ENCODE results near the gene PLSCR3.

Gene PLSCR3

DNA sequence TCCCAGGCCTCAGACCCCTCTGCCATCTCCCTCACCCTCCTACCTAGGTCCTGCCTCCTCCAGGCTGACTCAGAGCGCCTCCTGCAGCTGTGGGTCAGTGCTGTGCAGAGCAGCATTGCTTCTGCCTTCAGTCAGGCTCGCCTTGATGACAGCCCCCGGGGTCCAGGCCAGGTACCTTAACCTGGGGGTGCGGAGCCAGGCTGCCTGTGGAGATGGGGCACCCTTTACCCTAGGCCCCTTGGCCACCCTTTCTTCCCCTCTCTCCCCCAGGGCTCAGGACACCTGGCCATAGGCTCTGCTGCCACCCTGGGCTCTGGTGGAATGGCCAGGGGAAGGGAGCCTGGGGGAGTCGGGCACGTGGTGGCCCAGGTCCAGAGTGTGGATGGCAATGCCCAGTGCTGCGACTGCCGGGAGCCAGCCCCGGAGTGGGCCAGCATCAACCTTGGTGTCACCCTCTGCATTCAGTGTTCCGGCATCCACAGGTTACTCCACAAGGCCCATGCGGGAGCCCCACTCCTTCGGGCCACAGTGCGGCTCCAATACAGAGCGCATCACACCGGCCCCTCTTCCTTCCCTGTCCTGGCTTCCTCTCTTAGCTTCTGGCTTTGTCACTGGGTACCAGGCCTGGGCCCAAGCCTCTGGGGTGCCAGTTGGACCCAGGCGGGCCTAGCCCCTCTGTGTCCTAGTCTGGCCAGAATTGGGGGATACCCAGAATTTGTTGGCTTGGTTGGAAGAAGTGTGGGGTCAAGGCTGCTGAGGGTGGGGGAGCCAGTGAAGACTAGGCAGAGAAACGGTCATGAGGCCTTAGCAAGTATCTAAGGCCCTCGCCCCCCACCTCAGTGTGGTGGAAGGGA lies 47.3 kb downstream of the PLSCR3 start:
- Histone ChIP-seq H3K27me3 (ENCODE audit: control insufficient read depth, insufficient read depth, low read length) (peaks cover 3% of the 10 kb centered on the region), H3K36me3 (ENCODE audit: control insufficient read depth, insufficient read depth, low read length) (no peaks in the 10 kb centered on the region), H3K27ac (ENCODE audit: low read depth, low read length) (no peak overlapping the region), H3K4me3 (ENCODE audit: low read depth, low read length) (no peak overlapping the region), H3K9me3 (ENCODE audit: control insufficient read depth, insufficient read depth, low read length) (no peaks in the 10 kb centered on the region), H3K9ac (ENCODE audit: low read depth, low read length) (no peak overlapping the region), H3K4me1 (ENCODE audit: control insufficient read depth, insufficient read depth, low read length) (peaks cover 9% of the 10 kb centered on the region)

DNA sequence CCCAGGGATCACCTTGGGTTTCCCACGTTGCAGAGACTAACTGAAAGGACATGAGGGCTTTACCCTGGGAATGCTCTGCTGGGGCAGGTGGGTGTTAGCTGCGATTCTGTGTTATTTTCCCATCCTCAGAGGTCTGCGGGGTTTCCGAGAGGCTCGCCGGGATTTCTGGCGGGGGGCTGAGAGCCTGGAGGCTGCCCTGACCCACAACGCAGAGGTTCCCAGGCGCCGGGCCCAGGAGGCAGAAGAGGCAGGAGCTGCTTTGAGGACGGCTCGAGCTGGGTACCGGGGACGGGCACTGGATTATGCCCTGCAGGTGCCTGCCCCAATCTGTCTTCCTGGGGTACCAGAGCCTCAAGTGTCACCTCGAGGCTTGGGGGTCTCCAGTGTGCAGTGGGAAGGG lies 51.1 kb downstream of the PLSCR3 start:
- no peak overlapping the region for H3K27ac ChIP-seq (ENCODE audit: low read depth, low read length)
- no peak overlapping the region for H3K9ac ChIP-seq (ENCODE audit: low read depth, low read length)
- H3K4me1 ChIP-seq (ENCODE audit: control insufficient read depth, insufficient read depth, low read length): no peaks in the 10 kb centered on the region
- H3K36me3 ChIP-seq (ENCODE audit: control insufficient read depth, insufficient read depth, low read length): no peaks in the 10 kb centered on the region
- H3K9me3 ChIP-seq (ENCODE audit: control insufficient read depth, insufficient read depth, low read length): no peaks in the 10 kb centered on the region
- H3K4me3 ChIP-seq (ENCODE audit: low read depth, low read length): no peak overlapping the region
- no peaks in the 10 kb centered on the region for H3K27me3 ChIP-seq (ENCODE audit: control insufficient read depth, insufficient read depth, low read length)

DNA sequence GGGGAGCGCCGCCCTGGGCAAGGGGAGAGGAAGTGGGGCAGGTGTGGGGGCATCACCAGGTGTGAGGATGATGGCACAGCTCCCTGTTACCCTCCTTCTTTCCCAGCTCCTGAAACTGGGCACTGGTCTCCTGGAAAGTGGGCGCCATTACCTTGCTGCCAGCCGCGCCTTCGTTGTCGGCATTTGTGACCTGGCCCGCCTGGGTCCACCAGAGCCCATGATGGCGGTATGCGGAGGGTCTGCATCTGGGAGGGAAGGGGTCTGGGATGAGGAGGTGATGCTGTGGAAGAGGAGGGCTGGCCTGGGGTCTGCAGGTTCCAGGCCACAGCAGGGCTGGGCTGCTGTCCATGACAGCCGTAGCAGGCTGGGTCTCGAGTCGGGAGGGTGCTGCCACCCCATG lies 52.5 kb downstream of the PLSCR3 start:
- Histone ChIP-seq H3K27ac (ENCODE audit: low read depth, low read length) (no peak overlapping the region), H3K4me1 (ENCODE audit: control insufficient read depth, insufficient read depth, low read length) (peaks cover 6% of the 10 kb centered on the region; the same call in 1 of the 2 replicates), H3K9ac (ENCODE audit: low read depth, low read length) (no peak overlapping the region), H3K36me3 (ENCODE audit: control insufficient read depth, insufficient read depth, low read length) (no peaks in the 10 kb centered on the region), H3K4me3 (ENCODE audit: low read depth, low read length) (no peak overlapping the region), H3K9me3 (ENCODE audit: control insufficient read depth, insufficient read depth, low read length) (no peaks in the 10 kb centered on the region), H3K27me3 (ENCODE audit: control insufficient read depth, insufficient read depth, low read length) (no peaks in the 10 kb centered on the region)

DNA sequence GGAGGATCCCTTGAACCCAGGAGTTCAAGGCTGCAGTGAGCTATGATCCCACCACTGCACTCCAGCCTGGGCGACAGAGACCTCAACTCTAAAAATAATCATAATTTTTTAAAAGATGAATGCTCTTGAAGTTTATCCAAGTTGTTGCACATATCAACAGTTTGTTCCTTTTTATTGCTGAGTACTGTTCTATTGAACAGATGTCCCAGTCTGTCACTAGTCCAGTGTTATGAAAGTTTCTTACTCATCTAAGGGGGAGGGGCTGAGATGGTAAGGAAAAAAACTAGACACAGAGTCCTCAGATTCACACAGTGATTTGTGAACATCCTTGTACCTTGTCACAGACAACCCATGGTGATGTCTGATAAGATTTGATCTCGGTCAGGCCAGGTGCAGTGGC lies 54.1 kb downstream of the PLSCR3 start:
- H3K4me1 ChIP-seq (ENCODE audit: control insufficient read depth, insufficient read depth, low read length): peaks cover 11% of the 10 kb centered on the region; the same call in 1 of the 2 replicates
- H3K9me3 ChIP-seq (ENCODE audit: control insufficient read depth, insufficient read depth, low read length): no peaks in the 10 kb centered on the region
- no peaks in the 10 kb centered on the region for H3K36me3 ChIP-seq (ENCODE audit: control insufficient read depth, insufficient read depth, low read length)
- no peak overlapping the region for H3K4me3 ChIP-seq (ENCODE audit: low read depth, low read length)
- no peak overlapping the region for H3K9ac ChIP-seq (ENCODE audit: low read depth, low read length)
- H3K27me3 ChIP-seq (ENCODE audit: control insufficient read depth, insufficient read depth, low read length): no peaks in the 10 kb centered on the region
- no peak overlapping the region for H3K27ac ChIP-seq (ENCODE audit: low read depth, low read length)

Data from HUES48 (cell line).